Peyer's patch (tissue), 4 donors: ENCODE measurements around the gene ARSA.

Experiments used
- CTCF ChIP-seq, 6 experiments: fragments of 450-650 bp in 4 of 6; fragments of 200-600 bp in 2 of 6; sonication (generic) in 1 of 6; IDR thresholded peaks; one replicate each; pipeline ENCODE4 v1.5.1; 2017 to 2019; ENCODE audit warnings: antibody characterized with exemption in 6 of 6, mild to moderate bottlenecking in 3 of 6, moderate library complexity in 1 of 6
- POLR2A ChIP-seq, 2 donors: fragments of 450-650 bp; IDR thresholded peaks; one replicate each; pipeline ENCODE4 v1.5.1; 2017; ENCODE audit warnings: antibody characterized with exemption in 2 of 2, mild to moderate bottlenecking in 2 of 2, moderate library complexity in 2 of 2

GRCh38 chr22:50586416-50586815, 41.5 kb downstream of the ARSA start:
- TF ChIP-seq CTCF (IDR thresholded peaks at IDR 0.05) (no peak), POLR2A (IDR thresholded peaks at IDR 0.05) (no peak)
